AG08395 (cell line): Measurements from ENCODE around the gene FADD.
"Not testable (repeated sequence)": the region's sequence is repeated elsewhere in the genome, so short reads cannot be mapped to it uniquely, and the experiment has no call there.

ENCODE experiments used
- DNase-seq: peaks from one replicate; pipeline ENCODE4 v3.0.0; 2012; ENCODE audit warnings: mixed read lengths, low spot score

Gene FADD

DNA sequence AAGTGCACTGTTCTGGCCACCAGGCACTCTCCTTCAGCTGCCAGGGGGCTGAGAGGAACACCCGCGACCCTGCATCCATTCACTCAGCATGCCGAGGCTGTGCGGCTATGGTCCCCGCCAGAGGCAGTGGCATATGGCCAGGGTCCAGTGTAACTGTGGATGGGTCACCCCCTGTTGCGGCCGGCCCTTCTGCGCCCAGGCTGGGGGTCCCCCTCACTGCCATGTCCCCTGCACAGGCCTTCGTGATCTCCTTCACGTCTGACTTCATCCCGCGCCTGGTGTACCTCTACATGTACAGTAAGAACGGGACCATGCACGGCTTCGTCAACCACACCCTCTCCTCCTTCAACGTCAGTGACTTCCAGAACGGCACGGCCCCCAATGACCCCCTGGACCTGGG, 20.8 kb upstream of the FADD start:
- no peak for DNase-seq

DNA sequence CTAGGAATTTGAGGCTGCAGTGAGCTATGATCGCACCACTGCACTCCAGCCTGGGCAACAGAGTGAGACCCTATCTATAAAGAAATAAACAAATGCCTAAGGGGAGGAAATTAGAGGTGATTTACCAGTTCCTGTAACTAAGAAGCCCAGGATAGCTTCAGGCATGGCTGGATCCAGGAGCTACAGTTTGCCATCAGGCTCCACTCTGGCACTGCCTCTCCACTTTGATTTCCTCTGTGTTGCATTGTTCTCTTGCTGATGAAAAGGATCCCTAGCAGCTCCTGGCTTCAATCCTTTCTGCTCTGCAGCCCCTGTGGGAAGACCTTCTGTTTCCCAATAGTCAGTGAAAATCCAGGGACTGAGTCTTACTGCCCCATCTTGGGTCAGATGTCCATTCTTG, 20.1 kb upstream of the FADD start:
- no peak for DNase-seq

DNA sequence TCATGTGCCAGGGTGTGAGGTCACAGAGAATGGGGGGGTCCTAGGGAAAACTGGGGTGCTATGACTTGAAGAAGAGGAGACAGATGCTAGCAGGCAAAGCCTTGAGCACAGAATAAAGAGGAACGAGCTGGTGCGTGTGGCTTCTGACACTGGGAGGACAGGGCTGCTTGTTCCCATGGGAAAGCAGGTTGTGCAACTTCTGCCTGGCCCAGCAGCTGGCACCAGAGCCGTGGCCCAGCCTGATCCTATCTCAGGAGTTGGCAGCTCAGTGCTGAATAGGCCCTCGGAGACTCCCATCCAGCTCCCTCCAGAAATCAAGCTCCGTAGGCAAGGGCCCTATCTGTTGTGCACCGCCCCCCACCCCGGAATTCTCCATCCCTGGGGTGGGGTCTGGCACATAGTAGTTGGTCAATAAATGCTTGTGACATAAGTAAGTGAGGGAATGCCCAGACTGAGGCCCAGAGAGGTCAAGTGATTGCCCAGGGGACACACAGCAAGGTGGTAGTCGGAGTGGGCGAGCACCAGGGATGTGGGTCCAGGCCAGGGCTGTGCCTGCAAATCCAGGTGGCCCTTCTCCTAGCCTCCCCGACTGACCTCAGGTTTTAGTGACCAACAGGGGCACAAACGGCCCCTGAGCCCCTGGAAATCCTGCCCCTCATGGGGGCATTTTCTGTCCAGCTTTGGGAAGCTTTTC, 19.5 kb upstream of the FADD start:
- DNase-seq, result no peak

DNA sequence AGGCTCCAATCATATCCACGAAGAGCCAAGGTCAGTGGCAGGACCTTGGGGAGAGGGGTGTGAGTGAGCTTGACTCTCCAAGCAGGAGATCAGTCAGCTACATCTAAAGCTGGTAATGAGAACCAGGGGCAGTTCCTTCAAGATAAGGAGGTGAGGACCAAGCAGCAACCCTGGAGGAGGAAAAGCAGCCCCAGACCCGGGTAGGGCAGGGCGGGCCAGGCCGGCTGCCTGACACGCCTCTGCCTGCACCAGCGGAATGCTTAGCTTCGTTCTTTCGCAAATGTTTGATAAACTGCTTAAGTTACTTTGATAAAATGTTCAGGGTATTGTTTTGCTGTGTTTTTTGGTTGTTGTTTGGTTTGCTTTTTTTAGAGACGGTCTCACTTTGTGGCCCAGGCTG, 18.7 kb upstream of the FADD start:
- DNase-seq, result no peak

DNA sequence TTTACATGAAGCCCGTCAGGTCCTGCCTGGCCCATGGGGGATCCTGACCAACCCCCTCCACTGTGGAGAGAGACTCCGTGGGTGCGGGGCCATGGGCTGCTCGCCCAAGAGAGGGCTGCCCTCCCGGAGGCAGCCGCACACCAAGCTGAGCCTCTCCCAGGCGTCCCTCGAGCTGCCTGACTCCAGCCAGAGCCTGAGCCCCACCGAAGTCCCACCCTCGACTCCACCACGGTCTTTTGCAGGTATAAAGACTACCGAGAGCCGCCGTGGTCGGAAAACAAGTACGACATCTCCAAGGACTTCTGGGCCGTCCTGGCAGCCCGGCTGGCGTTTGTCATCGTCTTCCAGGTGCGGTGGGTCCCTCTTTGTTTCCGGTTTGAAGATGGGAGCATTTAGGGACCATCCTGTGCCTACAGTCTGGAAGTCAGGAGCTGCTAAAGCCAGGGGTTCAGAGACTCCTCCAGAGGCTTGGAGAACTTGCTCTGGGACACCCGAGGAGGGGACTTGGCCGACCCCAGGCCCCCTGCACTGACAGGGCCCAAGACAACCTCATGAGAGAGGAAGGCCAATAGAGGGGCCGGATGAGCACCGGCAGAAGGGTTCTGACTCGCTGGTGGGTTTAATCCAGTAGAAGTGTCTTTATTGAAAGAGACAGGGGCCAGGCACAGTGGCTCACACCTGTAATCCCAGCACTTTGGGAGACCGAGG, 17.6 kb upstream of the FADD start:
- no peak for DNase-seq

DNA sequence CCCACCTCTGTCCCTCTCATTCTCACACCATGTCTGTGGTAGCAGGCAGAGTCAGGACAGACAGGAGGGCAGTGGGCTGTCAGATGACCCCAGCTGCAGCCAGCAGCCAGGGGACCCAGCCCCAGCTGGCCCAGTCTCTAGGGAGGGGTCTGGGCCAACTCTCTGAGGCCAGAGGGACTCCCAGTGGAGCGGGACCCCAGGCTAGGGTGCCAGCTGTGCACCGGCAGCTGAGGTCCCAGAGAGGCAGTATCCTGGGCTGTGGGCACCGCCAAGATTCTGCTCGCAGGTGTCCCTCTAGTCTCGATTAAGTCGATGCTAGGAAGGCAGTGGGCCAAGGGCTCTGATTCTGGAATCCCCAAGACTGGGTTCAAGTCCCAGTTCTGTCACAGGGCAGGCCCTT, 16.7 kb upstream of the FADD start:
- no peak for DNase-seq

DNA sequence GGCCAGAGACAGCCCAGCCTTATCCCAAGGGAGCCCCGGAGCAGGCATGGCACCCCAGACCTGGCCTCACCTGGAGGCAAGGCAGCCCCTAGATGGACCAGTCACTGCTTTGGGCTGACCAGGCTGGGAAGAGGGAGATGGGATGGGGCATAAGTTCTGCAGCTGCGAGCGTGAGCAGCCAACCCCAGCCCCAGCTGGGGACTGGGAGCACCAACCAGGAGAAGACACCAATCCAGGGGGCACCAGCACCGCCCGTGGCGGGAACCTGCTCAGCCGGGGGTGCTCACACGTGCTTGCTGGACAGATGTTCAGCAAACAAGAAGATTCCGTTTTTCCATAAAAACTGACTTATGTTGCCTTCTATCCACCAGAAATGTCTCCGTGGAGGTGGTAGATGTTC, 16.2 kb upstream of the FADD start:
- no peak for DNase-seq

DNA sequence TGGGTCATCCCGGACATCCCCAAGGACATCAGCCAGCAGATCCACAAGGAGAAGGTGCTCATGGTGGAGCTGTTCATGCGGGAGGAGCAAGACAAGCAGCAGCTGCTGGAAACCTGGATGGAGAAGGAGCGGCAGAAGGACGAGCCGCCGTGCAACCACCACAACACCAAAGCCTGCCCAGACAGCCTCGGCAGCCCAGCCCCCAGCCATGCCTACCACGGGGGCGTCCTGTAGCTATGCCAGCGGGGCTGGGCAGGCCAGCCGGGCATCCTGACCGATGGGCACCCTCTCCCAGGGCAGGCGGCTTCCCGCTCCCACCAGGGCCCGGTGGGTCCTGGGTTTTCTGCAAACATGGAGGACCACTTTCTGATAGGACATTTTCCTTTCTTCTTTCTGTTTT, 15.3 kb upstream of the FADD start:
- DNase-seq, result no peak

DNA sequence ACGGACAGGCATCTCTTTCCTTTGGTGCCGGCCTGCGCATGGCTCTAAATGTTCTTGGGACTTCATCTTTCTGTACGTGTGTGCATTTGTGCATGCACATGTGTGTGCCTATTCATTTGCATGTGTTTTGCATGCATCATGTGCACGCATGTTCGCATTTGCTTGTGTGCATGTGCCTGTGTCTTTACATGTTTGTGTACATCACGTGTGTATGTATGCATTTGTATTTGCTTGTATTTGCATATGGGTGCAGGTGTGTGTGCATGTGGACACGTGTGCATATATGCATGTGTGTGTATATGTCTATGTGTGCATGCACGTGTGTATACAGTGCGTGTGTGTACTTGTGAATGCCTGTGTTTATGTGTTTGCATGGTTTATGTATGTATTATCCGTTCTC, 13.5 kb upstream of the FADD start:
- no peak for DNase-seq

DNA sequence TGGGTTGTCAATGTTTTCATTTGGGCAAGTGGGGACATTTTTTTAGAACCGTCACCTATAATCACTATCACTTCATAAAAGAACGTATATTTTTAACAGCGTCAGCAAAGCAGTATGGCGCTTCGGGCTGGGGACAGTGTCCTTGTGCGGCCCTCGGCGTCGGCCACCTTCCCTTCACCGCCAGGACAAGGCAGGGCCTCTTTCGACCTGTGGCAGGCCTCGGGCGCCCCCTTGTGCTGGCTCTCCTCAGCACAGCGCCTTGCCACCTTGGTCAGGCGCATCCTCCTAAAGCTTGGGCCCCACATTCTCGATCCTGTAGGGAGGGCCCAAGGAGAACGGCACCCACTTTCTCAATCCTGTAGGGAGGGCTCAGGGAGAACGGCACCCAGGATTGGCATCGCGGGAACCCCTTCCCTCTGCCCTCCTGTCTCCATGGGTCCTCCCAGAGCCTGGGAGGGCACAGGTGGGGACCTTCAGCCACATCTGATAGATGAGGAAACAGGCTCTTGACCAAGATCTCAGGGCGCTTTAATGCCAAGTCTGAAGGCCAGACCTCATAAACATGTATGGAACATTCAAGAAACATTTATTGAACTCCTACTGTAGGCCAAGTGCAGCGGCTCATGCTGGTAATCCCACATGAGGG, 11.5 kb upstream of the FADD start:
- DNase-seq, result peak; percentile 75

DNA sequence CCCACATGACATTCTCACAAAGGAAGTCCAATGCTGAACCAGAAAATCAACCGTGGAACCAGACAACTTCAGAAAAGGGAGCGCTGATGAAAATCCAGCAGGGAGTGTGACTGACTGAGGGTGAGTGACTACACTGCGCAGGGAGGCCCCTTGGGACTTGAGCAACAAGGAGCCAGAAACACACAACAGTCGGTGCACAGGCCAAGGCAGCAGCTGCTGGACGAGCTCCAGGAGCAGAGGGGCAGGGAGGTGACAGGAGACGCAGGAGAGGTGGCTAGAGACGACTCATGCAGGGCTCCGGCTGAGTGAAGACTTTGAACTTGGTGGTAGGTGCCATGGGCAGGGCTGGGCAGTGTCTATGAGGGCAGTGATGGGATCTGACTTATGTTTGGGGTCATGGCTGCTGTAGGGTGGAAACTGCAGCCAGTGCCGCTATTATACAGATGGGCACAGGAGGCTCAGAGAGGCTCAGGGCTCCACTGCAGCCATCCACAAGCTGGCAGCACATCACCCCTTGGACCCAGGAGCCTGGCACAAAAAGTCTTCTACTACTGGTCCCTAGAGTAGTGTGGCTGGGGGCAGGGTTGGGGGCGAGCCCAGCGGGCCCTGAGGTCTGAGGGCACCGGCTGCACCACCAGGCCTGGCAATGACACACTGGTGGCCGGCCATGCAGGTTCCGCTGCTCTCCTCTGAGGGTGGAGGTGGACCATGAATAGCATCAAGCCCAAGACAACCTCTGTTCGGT, 10.3 kb upstream of the FADD start:
- DNase-seq, result no peak

DNA sequence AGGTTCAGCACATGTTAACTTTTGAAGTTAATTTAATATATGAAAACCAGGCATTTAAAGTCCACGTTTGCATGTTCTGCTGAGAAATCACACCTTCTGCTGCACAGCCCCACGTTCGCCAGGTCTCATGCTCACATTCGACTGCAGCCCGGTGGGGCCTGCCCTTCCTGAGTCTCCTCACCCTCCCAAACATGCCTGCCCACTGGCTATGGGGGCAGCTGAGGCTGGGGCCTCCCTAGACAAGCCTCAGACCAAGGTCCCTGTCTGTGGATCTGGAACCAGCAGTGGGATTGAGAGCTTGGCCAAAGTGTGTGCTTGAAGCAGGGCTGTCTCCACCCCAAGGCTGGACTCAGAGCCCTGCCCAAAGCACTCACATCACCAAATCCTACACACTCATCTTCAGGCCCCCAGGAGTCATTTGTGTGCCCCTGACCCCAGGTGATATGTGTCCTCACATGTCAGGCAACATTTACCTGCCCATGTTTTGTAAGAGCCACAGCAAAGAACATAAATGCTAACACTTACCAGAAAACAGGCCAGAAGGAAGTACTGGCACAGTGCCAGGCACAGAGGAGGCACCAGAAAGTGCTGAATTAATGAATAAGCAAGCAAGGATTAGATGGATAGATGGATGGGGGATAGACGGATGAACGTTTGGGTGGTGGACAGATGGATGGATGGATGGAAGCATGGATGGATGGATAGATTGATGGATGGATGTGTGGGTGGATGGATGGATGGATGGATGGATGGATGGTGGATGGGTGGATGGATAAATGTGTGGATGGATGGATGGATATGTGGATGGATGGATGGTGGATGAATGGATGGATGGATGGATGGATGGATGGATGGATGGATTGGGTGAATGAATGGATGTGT, 9.4 kb upstream of the FADD start:
- DNase-seq, result no peak

DNA sequence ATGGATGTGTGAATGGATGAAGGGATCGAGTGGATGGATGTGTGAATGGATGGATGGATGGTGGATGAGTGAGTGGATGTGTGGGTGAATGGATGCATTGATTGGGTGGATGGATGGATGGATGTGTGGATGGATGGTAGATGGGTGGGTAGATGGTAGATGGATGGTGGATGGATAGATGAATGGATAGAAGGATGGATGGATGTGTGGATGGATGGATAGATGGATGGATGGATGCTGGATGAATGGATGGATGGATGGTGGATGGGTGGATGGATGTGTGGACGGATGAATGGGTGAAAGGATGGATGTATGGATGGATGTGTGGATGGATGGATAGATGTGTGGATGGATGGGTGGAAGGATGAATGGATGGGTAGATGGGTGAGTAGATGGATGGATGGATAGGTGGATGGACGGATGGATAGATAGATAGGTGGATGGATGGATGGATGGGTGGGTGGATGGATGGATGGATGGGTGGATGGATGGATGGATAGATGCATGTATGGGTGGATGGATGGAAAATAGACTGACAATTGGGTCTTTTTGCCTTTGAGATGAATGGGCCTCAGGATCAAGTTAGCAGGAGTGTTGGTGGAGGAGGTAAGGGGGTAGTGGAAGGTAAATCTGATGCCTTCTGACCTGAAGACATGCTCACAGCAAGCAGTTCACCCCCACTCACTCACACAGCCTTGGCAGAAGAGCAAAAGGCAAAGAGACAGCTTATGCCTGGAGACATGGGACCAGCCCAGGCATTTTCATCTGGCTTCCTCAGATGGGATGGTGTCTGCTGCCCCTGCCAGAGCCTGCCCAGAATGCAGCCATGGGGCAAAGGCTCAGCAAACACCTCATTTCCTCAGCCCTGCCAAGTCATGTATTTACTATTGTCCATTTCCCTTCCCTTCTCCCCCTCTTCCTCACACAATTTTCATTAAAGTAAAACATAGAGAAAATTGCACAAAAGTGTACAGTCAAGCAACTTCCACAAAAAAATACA, 8.0 kb upstream of the FADD start:
- DNase-seq, result no peak

DNA sequence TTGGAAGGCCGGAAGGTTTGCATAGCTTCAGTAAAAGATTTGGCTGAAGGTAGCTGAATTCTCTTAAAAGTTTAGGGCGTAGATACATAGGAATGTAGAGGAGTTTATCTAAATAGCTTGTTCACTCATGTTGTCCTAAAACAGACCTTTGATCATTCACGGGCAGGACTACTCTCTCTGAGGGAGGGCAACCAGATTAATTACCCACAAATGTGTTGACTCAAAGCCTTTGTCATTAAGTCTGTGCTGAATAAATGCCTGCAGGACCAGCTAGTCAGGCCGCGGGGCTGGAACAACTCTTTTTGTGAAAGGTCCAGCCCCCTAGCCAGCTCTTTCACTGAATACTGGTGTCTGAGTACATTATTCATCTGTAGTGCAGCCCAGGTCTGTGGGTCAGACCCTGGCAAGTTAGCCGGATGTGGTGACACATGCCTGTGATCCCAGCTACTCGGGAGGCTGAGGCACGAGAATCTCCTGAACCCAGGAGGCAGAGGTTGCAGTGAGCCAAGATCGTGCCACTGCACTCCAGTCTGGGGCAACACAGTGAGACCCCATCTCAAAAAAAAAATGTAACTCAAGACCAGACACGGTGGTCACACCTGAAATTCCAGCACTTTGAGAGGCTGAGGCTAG, 2.8 kb upstream of the FADD start:
- no peak for DNase-seq

DNA sequence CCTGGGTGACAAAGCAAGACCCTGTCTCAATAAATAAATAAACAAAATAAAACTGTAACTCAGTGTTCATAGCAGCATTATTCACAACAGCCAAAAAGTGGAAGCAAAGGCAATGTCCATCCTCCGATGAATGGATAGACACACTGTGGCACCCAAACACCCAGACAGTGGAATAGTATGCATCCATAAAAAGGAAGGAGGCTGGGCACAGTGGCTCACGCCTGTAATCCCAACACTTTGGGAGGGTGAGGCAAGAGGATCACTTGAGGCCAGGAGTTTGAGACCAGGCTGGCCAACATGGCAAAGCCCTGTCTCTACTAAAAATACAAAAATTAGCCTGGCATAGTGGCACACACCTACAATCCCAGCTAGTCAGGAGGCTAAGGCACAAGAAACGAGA, 2.0 kb upstream of the FADD start:
- not testable (repeated sequence) for DNase-seq

DNA sequence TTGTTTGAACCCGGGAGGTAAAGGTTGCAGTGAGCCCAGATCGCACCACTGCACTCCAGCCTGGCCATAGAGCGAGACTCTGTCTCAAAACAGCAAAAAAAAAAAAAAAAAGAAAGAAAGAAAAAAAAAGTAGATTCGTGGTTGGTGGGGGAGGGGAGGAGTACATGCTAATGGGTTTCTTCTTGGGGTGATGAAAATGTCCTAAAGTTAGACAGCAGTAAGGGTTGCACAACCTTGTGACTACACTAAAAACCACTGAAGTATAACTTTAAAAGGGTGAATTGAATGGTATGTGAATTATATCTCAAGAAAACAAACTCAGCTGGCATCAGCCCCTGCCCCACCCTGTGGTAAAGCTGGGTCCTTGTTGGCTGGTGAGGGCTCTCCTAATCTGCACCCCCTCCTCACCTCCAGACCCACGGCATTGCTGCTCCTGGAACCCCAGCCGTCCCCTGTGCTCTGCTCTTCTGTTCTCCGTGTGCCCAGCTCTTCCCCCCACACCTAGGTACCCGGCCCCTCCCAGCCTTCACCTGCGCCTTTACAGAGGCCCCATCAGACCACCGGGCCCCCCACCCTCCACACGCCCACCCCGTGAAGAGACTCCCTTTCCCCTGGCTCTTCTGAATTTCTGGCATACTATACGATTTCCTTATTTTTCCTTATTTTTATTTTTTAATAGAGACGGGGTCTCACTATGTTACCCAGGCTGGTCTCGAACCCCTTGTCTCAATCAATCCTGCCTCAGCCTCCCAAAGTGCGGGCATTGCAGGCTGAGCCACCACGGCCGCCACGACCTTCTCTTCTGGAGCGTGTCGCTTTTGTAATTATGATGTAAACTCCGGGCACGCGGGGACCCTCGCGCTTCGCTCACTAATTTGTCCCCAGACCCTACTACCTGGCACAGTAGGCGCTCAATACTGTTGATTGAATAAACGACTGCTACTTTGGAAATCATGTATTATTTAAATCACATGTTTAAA, 924 bp upstream of the FADD start:
- no peak for DNase-seq

DNA sequence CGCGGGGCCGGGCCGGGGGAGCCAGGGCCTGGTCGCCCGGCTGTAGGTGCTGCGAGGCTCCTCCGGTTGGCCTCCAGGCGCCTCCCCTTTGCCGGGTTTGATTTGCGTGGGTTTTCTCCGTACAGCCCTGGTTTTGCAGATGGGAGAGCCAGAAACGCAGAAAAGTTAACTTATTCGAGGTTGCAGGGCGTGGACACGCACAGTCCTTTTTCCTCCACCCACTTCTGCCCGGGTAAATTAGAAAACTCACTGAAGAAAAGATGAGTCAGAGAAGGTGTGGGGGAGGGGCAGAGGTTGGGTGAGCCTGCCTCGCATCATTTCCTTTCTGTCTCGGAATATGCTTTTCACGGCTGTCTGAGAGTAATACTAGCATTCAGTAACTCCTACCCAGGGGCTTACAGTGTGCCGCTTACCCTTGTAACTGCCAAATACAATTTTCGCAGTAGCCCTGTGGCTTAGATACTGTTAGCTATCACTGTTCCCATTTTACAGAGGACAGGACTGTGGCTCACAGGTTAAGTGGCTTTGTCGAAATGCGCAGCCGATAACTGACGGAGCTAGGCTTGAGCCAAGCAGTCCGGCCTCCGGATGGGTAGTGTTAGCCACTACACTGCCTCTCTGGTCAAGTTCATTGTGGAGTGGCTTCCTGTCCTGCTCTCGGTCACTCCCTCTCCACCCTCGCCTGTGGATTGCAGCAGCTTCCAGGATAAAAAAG, 812 bp downstream of the FADD start:
- peak; percentile 79 for DNase-seq

DNA sequence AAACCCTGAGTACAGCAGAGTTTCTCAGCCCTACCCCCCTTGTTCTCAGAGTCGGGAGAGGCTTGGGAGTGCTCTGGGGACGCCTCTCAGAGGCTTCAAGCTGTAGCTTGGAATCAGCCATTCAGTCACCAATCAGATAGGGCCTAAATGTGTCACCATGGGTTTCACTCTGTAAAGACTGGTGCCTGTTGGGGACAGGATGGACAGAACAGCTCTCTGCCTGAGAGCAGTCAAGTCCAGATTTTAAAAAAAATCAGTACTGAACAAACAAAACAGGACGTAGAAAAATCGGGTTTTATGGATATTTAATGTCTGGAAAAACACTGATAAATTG, 1.3 kb downstream of the FADD start:
- no peak for DNase-seq
